MCF 10A (cell line): ENCODE data around the gene MYOM3. TPM values are rescaled to one million over a fixed set of nuclear protein-coding genes. Genes with fewer than 3 reads are reported as not detected.

ENCODE experiments used
- Bru-seq: library from RNA; stranded (reverse); fragments of 400-500 nt; gene quantifications from one replicate; lab custom pipeline; 2021; lab: Mats Ljungman, UMichigan
- BruChase-seq, 2 experiments: library from RNA; stranded (reverse); fragments of 400-500 nt; gene quantifications; one replicate each; lab custom pipeline; 2021; lab: Mats Ljungman, UMichigan
- BruUV-seq: library from RNA; stranded (reverse); fragments of 400-500 nt; replicated peaks from 2 replicates; lab custom pipeline; 2021; lab: Mats Ljungman, UMichigan
- CTCF ChIA-PET: fragments of 300-600 bp; sonication (Branson Sonifier 250); formaldehyde crosslinking; extraction: SDS; loops from one replicate; lab custom pipeline; 2021; ENCODE audit warnings: antibody characterized with exemption, inconsistent platforms; lab: Yijun Ruan, JAX
- POLR2A ChIA-PET: fragments of 300-600, 350-650 bp; sonication (Branson Sonifier 250); formaldehyde crosslinking; extraction: SDS; loops from one replicate; lab custom pipeline; 2020; ENCODE audit warnings: antibody characterized with exemption, inconsistent platforms; lab: Yijun Ruan, JAX
- DNase-seq: peaks from one replicate; pipeline ENCODE4 v3.0.0-alpha.2; 2018; ENCODE audit not compliant: unreplicated experiment
- H3K27ac Mint-ChIP-seq: one replicate; pipeline ENCODE4 v1.8.0; 2022; ENCODE audit warnings: mild to moderate bottlenecking, low read depth, mixed read lengths; ENCODE audit not compliant: unreplicated experiment
- H3K27me3 Mint-ChIP-seq: one replicate; pipeline ENCODE4 v1.8.0; 2022; ENCODE audit warnings: mixed read lengths; ENCODE audit not compliant: insufficient read depth, unreplicated experiment
- H3K36me3 Mint-ChIP-seq: one replicate; pipeline ENCODE4 v1.8.0; 2022; ENCODE audit warnings: mild to moderate bottlenecking, moderate library complexity, mixed read lengths; ENCODE audit not compliant: insufficient read depth, unreplicated experiment
- H3K4me1 Mint-ChIP-seq: one replicate; pipeline ENCODE4 v1.8.0; 2022; ENCODE audit warnings: mixed read lengths; ENCODE audit not compliant: insufficient read depth, unreplicated experiment
- H3K4me3 Mint-ChIP-seq: one replicate; pipeline ENCODE4 v1.8.0; 2022; ENCODE audit warnings: mild to moderate bottlenecking, moderate library complexity, mixed read lengths; ENCODE audit not compliant: unreplicated experiment
- H3K9me3 Mint-ChIP-seq: one replicate; pipeline ENCODE4 v1.8.0; 2022; ENCODE audit warnings: mixed read lengths; ENCODE audit not compliant: unreplicated experiment
- CTCF ChIP-seq: fragments of 200-600 bp; IDR thresholded peaks from one replicate; pipeline ENCODE4 v1.8.0; 2022; ENCODE audit warnings: antibody characterized with exemption, mild to moderate bottlenecking; ENCODE audit not compliant: unreplicated experiment
- intact Hi-C: fragments of 100-400 bp; cut with micrococcal nuclease; formaldehyde crosslinking; loops from 2 replicates; pipeline ENCODE4 v1.14.1; 2022
- long read RNA-seq: library from polyadenylated mRNA; stranded (forward); transcript quantifications from one replicate; pipeline ENCODE4 v2.0.0, GENCODE V29; 2022
- total RNA-seq: library from RNA; stranded (reverse); gene quantifications from 2 replicates; pipeline ENCODE4 v1.2.3, GENCODE V29; 2022

The MYOM3 gene
- 0.05 and 0.12 TPM in 2 replicates for total RNA-seq
- percentile 9 among the genes with signal in this experiment for Bru-seq, nascent RNA
- BruChase-seq, experiment 1, labeled RNA remaining after a 6-hour chase = percentile 2 among the genes with signal in this experiment
- percentile 10 among the genes with signal in this experiment for BruChase-seq, experiment 2, labeled RNA remaining after a 2-hour chase
- long read RNA-seq = 0 reads

- intact Hi-C loops = loop anchor here (1.0 to 10.0 kb wide), 3 partner anchors 41 to 157 kb away; partner anchors contain the start of genes PNRC2 and SRSF10
- Mint-ChIP-seq H3K4me1 (peaks cover 21% of the 10 kb centered on the region), H3K4me3 (no peak within 1 kb of the TSS), H3K36me3 (no peaks in the 10 kb centered on the region), H3K27me3 (no peaks in the 10 kb centered on the region), H3K27ac (no peak within 1 kb of the TSS), H3K9me3 (no peaks in the 10 kb centered on the region)
- DNase-seq = peak; percentile 66
- CTCF ChIA-PET = interaction anchor here (0.5 to 4.7 kb wide), 13 partner anchors 9 to 700 kb away, joined by 3 to 37 read pairs (median 4); no protein-coding TSS in a partner anchor
- POLR2A ChIA-PET = interaction anchor here (0.6 to 1.7 kb wide), 2 partner anchors 21 to 40 kb away, joined by 3 to 4 read pairs; no protein-coding TSS in a partner anchor
- BruUV-seq = no TSS peak
- peak; percentile 65 for TF ChIP-seq CTCF
These were observed at the start of gene MYOM3 for GRCh38 chr1:24111996-24112779. Gene MYOM3 (minus strand): TSS chr1:24112135. CDS start chr1:24108636, 3,499 bp downstream.

DNA sequence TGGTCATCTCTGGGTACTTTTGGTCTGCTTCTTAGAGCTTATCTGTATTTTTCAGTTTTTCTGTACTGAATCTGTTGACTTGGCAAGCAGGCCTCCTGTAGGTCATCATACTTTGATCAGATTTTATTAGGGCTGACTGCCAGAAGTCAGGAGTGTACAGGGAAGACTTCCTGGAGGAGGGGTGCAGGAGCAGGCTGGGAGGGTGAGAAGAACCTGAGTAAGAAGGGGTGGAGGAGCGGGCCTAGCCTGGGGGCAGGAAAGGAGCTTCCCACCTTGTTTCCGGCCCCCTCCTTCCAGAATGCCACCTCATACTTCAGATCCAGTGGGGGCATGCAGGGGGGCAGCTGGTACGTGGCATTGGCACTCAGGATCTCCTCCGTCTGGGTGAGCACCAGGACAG lies 49.3 kb upstream of the MYOM3 start:
- H3K9me3 Mint-ChIP-seq = no peaks in the 10 kb centered on the region
- no peak for DNase-seq
- H3K27me3 Mint-ChIP-seq = peaks cover 8% of the 10 kb centered on the region
- no TSS peak for BruUV-seq
- H3K4me1 Mint-ChIP-seq = no peaks in the 10 kb centered on the region
- intact Hi-C loops = no loop called here
- ChIA-PET CTCF (interaction anchor here (0.6 to 3.6 kb wide), 3 partner anchors 11 to 394 kb away, joined by 3 to 18 read pairs (median 3); partner anchors contain the start of gene NCMAP), POLR2A (no interaction called here)
- H3K27ac Mint-ChIP-seq = no peak overlapping the region
- no peak for TF ChIP-seq CTCF
- no peak overlapping the region for H3K4me3 Mint-ChIP-seq
- H3K36me3 Mint-ChIP-seq = no peaks in the 10 kb centered on the region

- intact Hi-C loops = no loop called here
- no peak overlapping the region for H3K4me3 Mint-ChIP-seq
- TF ChIP-seq CTCF = no peak
- H3K4me1 Mint-ChIP-seq = no peaks in the 10 kb centered on the region
- BruUV-seq = no TSS peak
- POLR2A ChIA-PET = no interaction called here
- CTCF ChIA-PET = interaction anchor here (0.6 to 3.6 kb wide), 2 partner anchors 9 to 312 kb away, joined by 3 to 18 read pairs; no protein-coding TSS in a partner anchor
- no peak for DNase-seq
- H3K9me3 Mint-ChIP-seq = no peaks in the 10 kb centered on the region
- H3K27ac Mint-ChIP-seq = no peak overlapping the region
- no peaks in the 10 kb centered on the region for H3K27me3 Mint-ChIP-seq
- no peaks in the 10 kb centered on the region for H3K36me3 Mint-ChIP-seq
These were observed 47.4 kb upstream of the MYOM3 start for GRCh38 chr1:24159366-24159765.

- H3K4me1 Mint-ChIP-seq = no peaks in the 10 kb centered on the region
- H3K36me3 Mint-ChIP-seq = no peaks in the 10 kb centered on the region
These were observed 46.1 kb upstream of the MYOM3 start for GRCh38 chr1:24157918-24158481.

More at GRCh38 chr1:24157918-24158481, 46.1 kb upstream of the MYOM3 start:
- ChIA-PET POLR2A (no interaction called here), CTCF (interaction anchor here (1.0 kb wide), 1 partner anchor 8 kb away, joined by 4 read pairs; no protein-coding TSS in a partner anchor)
- TF ChIP-seq CTCF = no peak
- no peak overlapping the region for H3K4me3 Mint-ChIP-seq
- DNase-seq = peak; percentile 19
- H3K9me3 Mint-ChIP-seq = no peaks in the 10 kb centered on the region
- intact Hi-C loops = no loop called here
- BruUV-seq = no TSS peak
- H3K27ac Mint-ChIP-seq = peak overlapping the region; percentile 8
- H3K27me3 Mint-ChIP-seq = no peaks in the 10 kb centered on the region
